Esophagus mucosa (tissue), 1 donor: Measurements from ENCODE around the gene NTM. TPM values are rescaled to one million over a fixed set of nuclear protein-coding genes. Genes with fewer than 3 reads are reported as not detected.
A peak's percentile ranks its signal among the peaks of the same experiment; 100 is the strongest.

Experiments used
- ATAC-seq: fragments of 200-7000 bp; cut with Tn5 transposase; one replicate; pipeline ENCODE4 v1.9.1; 2020
- total RNA-seq: library from RNA; stranded (reverse); gene quantifications from one replicate; pipeline ENCODE4 v1.2.4, GENCODE V29; 2023
- donor health status: DM: yes; HTN: yes; CAD: no.

NTM gene
- total RNA-seq, 1 donor from 2014 or later = 0.92 TPM

DNA sequence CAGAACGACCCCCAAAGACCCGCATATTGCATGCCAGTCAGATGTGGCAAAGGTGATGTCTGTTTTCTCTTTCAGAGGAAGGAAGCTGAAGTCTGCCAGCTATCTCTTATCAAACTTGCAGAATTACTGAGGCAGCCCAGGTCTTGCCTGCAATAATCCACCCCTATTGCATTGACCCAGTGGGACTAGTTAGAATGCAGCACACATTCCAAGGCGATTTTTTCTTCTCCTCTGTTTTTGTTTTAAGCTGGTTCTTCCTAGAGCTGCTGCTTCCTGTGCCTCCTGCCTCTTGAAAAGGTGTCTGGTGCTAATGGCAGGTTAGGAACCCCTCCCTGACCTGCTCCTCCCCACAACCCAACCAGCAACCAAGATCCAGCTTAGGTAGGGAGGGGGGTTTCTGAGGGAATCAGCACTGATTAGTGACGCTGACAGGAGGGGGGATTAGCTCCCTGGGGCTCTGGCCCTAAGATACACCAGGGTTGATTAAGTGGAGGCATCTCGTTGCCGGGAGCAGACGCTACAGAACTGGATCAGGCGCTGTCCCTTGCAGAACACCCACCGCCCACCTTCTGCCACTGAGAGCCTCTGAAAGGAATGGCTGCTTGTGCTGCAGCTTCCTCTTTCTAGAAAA, 2.8 kb downstream of the NTM start:
- ATAC-seq = no peak

DNA sequence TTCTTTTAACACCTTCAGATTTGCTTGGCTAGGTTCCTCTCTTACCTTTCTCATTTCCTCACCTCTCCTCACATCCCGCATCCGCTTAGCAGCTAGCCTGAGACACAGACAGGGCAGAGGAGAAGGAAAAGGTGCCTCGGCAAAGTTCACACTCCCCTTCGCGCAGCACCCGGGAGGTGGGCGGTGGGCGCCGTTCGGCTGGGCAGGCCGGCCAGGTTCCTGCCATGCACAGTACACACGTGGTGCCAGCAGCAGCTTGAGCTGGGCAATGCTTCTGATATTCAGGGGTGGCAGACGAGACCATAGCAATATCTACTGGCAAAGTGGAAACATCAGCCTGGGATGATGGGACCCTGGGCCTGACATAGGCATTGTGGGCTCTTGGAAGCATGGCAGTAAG, 3.3 kb downstream of the NTM start:
- no peak for ATAC-seq

DNA sequence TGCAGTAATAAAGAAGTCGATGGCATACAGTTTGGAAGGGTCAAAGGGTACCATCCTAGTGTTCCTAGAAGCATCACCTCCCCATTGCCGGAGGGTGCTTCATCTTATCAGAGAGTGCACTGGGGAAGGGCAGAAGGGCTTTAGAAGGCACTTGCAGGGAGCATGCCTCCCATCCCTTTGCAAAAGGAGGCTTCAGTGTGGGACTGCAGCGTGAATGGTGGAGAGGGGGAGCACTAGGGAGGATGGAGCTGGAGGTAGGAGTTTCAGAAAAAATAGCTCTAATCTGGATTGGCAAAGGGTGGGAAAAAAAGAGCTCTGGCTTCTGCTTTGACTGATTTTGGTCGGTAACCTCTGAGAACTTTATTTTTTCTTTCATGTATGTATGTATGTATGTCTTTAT, 5.0 kb downstream of the NTM start:
- ATAC-seq = no peak

DNA sequence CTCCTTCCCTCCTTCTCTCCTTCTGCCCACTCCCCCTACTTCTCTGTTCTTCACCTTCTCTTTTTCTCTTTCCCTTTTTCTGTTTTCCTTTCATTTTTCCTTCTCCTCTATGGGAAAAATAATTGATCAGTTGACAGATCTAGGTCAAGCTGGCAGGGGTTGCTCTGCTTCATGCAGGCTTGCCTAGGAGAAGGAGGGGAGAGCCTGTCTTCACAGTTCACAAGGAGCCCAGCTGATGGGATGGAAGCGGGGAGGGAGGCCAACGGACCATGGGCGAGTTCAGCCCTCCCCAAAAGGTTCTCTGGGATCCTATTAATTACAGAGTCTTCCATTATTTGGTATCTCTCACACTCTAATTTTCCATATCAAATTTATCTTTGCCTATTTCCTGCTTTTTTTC, 5.5 kb downstream of the NTM start:
- no peak for ATAC-seq

DNA sequence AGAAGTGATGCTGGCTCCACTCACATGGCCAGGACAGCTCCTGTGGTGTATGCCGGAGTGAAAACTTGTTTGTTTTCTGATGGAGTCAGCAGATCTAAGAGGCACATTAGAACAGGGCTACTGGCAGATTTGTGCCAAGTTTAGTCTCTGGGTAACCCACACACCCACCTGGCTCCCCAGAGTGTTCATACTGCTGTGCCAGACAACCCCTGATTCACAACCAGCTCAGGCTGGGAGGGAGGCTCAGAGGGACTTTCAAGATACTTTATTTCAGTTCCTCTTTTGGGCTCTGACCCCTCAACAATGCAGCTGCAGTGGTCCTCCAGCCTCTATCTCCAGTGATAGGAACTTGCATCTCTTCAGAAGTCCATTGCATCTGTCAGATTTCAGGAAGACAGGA, 8.5 kb downstream of the NTM start:
- no peak for ATAC-seq

DNA sequence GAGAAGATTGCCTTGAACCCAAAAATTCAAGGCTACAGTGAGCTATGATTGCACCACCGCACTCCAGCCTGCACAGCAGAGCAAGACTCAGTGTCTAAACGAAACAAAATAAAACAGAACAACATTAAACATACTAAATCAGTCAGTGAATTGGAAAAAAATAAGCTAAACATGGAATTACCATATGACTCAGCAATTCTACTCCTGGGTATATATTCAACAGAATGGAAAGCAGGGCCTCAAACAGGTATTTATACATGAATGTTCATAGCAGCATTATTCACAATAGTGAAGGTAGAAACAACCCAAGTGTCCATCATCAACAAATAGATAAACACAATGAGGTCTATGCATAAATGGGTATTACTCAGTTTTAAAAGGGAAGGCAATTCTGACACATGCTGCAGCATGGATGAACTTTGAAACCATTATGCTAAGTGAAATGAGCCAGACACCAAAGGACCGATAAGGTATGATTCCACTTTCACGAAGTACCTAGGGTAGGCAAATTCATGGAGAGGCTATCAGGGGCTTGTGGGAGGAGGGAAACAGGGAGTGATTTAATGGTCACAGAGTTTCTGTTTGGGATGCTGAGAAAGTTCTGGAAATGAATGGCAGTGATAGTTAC, 15.5 kb downstream of the NTM start:
- ATAC-seq = no peak

DNA sequence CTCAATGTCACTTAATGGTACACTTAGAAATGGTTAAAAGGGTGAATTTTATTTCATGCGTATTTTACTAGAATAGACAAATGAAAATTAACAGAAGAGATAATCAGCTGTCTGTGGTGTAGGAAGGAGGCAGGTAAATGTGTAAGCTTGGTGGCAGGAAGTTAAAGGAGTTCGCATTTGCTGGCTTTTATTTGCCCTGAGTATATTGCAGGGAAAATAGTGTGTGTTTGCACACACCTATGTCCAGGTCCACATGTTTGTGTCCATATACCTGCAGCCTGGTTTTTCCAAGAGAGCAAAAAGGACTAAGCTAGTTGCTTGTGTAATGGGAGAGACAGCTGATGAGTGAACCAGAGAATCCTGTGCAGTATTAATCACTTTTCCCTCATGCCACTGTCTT, 16.0 kb downstream of the NTM start:
- no peak for ATAC-seq

DNA sequence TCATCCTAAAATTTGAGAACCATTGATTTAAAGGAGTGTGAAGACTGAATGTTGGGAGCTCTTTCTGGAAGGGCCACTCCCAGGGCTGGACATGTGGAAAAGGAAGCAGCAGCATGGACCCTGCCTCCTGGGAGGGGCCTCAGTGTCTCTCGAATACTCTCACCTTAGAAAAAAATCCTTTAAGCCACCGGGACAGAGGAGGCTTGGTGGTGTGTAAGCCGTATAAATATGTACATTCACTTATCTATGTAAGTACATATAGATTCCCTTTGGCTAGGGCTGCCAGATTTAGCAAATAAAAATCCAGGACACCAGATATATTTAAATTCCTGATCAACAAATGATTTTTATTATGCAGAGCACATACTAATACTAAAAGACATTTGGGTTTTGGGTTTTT, 17.6 kb downstream of the NTM start:
- ATAC-seq = no peak

DNA sequence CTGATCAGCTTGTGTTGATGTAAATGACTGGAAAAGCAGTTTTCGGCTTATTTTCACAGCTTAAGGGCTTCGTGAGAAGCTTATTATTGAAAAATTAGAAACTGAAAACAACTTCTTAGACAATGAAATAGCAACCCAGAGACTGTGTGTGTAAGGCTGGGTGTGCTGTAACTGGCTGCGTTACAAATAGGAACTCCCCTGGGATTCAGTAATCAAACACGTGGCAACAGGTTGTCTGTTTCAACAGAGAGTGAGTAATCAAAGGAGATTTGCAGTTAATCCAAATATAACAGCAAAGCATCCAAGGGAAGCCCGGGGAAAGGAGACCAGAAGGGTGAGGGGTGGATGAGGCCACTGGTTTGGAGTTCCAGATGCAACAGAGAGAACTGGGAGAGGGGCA, 19.2 kb downstream of the NTM start:
- peak; percentile 96 for ATAC-seq

DNA sequence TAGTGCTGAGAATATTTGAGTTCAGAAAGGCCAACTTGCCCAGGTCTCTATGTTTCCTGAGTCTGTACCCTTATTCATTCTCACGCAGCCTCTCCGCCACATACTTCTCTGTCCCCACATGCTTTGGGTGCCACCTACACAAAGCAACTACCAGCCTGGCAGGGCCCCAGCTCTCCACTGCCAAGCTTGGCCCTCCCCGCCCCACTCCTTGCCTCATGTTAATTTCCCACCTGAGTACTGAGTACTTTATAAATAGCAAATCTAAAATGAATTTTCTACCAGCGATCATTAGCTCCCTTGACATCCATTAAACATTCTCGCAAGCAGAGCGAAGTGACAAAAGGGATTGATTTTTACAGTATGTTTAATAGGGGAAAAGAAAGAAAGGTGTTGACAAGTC, 20.8 kb downstream of the NTM start:
- no peak for ATAC-seq

DNA sequence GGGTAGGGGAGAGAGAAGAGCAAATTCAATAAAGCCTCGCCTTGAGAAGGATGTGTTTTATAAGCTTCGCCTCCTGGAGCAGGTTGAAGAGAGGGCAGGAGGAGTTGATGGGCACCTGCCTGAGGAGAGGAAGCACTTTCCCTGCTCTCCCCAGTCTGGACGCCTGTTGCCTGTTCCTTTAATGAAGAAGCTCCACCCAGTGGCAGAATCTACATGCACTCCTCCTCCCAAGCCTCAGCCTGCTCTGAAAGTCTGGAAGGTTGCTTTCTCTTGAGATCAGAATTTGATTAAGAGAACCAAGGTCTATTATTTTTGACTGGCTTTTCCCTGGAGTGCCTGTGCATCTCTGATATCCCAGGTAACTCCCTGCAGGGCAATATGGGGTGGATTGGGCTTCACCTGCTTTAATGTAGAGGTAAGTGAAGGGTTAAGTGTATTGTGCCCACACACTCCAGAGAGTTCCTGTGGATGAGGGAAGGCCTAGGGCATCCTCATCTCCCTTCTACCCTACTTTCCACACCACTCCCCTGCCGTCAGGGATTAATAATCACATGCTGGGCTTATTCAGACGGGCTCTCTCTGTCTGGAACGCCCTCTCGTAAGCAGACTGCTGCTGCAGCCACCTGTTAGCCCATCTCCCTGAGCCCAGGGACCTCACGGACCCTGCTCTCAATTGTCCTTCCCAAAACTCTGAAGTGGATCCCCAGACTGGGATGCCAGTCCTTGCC, 22.3 kb downstream of the NTM start:
- no peak for ATAC-seq

DNA sequence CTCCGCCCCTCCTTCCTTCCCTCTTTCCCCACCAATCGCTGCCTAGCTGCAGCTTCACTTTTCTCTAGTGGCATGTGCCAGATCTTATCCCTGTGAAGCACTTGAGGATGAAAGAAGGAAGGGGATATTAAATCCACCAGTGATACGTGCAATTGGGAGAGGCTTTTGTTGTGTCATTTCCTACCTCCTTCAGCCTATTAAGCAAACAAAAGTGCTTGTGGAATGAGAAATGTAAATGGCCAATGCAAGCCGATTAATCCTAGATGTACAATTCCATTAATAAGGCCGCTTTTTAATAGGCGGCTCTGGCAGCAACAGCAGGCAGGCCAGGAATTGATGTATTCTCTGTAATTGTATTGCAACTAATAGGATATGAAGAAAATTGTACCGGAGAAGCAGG, 23.3 kb downstream of the NTM start:
- no peak for ATAC-seq

DNA sequence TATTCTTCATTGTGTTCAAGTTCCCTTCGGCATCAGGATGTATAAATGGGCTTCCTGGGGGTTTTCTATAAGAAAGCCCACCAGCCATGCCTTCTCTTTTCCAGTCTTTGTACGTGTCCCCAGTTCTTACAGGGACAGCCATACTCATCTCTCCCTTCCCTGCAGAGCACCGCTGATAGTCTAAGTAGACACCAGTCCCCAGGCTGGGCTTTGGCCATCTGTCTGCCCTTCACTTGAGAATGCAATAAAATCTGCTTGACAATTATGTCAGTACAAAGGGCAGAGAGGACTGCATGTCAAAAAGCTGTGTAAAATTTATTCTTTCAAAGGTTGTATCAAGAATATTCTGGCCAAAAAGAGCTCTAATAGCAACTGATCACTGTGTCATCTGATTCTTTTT, 27.3 kb downstream of the NTM start:
- ATAC-seq = no peak

DNA sequence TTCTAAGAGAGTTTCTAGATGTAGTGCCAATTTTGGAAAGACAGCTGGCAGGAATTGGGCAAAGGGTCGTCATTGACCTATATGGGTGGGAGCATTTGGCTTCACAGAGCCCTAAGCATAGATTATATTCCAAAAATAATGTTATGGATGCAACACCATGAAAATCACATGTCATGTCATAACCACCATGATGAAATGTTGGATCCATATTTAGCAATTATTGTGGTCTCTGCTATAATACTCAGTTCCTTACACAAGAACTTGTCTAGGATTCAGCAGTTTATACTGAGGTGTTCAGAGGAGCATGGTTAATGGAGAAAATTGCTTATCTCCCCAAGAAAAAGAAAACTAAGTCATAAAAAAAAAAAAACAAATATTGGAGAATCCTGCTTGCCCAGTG, 31.6 kb downstream of the NTM start:
- ATAC-seq = no peak

DNA sequence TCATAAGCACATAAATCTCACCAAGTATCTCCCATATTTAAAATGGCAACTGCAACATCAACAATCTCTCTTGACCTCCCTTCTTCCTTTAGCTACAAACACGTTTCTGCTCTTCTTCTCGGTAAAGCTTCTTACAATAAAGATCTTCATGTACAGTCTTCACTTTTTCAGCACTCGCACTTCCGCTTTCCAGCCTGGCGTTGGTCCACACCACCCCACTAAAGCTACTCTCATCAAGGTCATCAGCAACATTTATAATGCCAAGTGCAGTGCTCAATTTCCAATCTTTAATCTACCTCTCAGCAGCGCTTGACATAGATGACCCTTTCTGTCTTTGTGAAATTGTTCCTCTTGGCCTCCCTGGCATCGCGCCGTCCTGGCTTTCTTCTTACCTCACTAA, 33.6 kb downstream of the NTM start:
- ATAC-seq = no peak

DNA sequence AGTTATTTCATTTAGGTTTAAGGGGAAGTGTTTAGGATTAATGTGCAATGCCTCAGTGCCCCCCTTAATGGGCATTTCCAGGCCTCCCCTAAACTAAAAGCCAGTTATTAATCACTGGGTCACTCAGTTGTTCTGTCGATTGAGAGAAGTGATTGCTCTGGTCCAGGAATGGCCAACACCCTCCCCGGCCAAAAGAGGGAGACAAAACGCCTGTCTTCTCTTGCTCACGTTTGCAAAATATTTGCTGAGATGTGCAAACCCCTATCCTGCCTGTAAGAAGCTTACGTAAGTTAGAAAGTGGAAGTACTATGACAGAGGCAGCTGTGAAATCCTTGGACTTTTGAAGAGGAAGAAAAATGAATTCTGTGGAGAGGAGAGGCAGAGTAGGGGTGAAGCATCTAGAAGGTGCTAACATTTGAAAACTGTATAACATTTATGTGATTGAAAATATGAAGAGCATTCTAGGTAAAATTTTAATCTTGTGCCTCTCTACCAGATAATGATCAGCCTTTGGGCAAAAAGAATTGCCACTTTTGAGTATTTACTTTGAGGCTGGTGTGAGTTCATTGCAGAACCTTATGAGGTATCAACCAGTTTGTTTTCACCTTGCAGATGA, 37.7 kb downstream of the NTM start:
- ATAC-seq = peak; percentile 75

DNA sequence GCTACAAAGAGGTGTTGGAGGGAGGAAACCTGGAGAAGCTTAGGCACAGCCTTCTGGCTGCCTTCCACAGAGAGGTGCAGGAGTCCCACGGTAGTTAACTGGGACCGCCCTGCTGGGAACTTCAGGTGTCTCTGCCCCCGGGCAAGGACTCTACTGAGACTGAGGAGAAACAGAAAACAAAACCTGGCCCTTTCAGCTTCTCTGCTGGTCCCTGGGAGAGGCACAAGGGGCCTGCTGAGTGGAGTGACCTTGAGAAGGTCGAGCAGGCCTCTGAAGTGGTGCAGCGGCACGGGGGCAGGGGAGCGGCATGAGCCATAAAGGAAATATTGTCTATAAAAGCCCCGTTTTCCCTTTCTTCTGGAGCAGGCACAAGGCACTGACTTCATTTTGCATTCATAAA, 38.9 kb downstream of the NTM start:
- no peak for ATAC-seq

DNA sequence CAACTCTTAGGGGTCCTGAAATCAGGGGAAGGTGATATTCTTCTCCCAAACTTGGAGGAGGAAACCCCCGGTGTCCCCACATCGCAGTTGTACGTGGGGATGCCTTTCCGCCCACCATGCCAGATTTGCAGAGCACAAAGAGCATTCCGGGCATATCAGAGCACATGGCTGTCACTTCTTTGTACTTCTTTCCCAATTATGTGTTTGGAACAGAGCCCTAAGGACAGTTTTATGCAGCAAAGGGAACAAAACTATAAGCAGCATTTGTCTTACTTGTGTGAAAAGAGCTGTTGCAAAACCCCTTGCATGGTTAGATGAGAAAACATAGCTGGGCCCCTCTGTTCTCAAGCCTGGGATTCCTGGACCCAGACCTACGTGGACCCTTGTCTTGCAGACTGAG, 41.2 kb downstream of the NTM start:
- no peak for ATAC-seq

DNA sequence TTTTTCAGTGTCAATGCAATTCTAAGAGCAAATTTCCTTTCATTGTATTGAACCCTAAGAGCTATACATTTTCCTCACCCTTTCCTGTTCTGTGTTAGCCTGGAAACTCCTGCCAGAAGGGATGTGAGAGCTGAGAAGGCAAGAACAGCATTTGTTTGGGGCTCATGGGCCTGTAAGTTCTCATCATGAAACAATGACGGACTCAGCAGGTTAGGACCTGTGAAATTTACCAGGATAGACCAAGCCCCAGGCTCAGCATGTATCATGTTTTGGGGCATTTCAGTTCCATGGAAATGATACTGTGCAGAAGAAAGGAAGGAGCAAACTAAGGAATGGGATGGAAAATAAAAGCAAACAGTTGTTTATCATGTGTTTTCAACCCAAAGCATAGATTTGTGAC, 41.6 kb downstream of the NTM start:
- ATAC-seq = no peak

DNA sequence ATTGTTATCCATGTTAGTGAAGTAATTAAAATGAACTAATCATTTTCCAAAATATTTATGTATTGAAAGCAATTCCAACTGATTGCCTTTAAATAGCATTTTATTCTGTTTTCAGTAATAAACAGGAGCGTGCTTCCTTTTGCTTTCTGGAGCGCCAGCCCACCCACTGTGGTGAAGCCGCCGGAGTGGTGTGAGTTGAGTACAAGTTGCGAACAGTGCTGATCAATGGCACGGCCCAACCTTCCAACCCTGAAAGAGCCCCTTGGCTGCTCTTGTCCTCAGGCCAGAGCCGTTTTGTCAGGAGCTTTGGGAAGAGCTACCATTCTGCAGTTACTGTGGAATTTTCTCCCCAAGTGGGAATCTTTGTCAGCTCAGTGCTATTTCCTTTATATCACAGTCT, 42.8 kb downstream of the NTM start:
- no peak for ATAC-seq

DNA sequence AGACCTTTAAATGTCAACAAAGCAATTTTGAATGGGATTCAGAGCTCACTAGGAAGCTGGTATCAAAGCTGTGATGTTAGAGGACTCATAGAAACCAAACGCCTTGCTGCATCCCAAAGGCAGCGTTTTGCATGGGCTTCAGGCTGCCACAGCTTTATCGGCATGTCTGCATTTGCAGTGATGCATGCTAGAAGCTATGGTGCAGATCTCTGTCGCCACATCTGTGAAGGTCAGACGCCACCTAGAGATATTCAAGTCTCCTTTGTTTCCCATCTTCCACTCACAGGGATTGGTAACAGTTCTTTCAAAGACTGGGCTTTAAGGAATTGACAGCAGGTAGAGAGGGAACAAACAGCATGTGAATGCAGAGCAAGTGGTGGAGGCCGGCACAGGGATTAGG, 47.8 kb downstream of the NTM start:
- ATAC-seq = no peak

DNA sequence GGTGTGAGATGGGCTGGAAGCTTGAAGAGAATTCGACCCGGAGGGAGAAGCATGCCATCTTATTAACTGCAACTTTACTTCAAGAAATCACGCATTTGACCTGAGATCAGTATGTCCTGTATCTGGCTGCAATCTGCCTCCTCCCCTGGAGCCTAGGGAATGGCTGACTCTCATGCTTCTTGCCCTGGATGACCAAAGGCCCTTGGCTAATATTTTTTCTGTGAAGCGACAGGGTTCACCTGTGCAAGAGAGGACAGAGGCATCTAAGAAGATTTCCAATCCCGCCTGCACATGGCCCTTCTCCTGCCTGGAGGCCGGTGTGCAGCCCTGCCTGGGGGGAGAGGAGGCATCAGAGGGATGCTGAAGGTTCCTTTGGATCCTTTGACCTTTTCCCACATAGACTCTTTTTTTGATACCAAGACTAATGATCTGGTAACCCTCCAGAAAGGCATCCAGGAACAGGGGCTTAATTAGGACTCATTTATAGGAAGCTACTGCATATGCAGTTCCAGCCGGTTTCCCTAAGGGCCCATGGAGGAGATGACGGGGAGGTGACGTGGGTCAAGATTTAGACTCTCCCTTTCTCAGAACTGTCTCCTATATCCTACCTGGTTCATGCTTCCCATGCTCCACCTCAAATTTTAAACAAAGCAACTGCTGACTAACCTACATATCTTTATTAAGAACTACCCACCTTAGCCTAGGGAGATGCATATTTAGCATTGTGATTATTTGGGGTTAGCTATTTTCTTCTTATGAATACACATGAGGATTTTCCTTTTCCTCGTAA, 50.8 kb downstream of the NTM start:
- ATAC-seq = peak; percentile 57

DNA sequence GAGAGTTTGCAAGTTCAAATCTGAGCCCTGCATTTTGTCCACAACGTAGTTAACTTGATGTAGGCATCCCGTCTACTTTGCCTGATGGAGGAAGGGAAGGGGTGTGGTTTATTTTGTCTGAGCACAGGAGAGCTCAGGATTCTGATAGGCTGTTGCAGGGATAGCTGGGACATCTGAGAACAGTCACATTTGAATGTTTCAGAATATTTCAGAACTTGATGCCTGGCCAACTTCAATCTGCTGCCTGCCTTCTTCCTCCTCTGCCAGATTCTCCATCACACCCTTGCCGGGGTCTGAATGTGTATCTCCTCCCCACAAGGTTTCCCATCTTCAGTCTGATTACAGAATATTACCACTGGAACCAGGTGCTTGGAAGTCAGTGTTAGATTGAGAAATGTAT, 51.6 kb downstream of the NTM start:
- ATAC-seq = no peak
